Keratinocyte (primary cell): ENCODE results near the gene TBL1XR1.

Experiments
- EZH2 ChIP-seq: IDR thresholded peaks from one replicate; pipeline ENCODE4 v1.6.1; 2012; ENCODE audit warnings: inconsistent platforms, mild to moderate bottlenecking, low read length, moderate library complexity
- TF ChIP-seq, protein P1 (sequence below), 3 experiments: IDR thresholded peaks in 1 of 3; conservative IDR thresholded peaks in 1 of 3; optimal IDR thresholded peaks in 1 of 3; 2 replicates in 2 of 3; 3 replicates in 1 of 3; pipeline versions ENCODE3 to v1.5.1; 2011; ENCODE audit warnings: low read length in 3 of 3, mild to moderate bottlenecking in 3 of 3, moderate library complexity in 2 of 3, control low read depth in 1 of 3, inconsistent platforms in 1 of 3; ENCODE audit not compliant: insufficient read depth in 2 of 3; ENCODE audit errors: extremely low read depth in 1 of 3

DNA sequence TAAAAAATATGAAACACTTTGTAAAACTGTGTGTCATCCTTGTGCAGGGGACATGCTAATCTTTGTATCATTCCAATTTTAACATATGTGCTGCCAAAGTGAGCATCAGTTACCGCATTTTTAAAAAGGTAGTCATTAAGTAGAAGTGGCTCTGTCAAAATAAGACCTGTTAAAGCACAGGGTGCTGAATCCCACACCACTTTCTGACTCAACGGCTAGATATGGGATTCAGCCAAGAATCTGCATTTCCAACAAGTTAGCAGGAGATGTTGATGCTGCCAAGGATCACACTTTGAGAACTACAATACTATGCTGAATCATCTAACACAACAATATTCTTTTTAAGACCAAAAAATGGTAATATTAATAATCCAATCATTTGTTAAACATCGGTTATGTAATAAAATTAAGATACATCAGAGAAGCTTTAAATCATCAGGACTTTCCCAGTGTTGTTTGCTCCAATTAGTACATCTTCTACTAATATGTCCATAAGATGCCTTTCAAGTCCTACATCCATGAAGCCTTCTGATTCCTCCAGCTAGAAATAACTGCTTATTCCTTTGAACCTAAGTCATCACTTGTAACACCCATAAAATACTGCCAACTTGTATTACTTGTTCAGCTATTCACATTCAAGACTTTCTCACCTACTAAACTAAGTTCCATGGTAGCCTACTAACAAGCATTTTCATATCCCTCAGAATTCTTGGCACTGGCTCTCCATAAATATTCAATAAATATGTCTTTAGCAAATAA, 71.1 kb downstream of the TBL1XR1 start:
- TF ChIP-seq, protein P1, sequence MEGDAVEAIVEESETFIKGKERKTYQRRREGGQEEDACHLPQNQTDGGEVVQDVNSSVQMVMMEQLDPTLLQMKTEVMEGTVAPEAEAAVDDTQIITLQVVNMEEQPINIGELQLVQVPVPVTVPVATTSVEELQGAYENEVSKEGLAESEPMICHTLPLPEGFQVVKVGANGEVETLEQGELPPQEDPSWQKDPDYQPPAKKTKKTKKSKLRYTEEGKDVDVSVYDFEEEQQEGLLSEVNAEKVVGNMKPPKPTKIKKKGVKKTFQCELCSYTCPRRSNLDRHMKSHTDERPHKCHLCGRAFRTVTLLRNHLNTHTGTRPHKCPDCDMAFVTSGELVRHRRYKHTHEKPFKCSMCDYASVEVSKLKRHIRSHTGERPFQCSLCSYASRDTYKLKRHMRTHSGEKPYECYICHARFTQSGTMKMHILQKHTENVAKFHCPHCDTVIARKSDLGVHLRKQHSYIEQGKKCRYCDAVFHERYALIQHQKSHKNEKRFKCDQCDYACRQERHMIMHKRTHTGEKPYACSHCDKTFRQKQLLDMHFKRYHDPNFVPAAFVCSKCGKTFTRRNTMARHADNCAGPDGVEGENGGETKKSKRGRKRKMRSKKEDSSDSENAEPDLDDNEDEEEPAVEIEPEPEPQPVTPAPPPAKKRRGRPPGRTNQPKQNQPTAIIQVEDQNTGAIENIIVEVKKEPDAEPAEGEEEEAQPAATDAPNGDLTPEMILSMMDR (optimal IDR thresholded peaks at IDR 0.05 in 1 of 3, IDR thresholded peaks at IDR 0.05 in 1 of 3, conservative IDR thresholded peaks at IDR 0.05 in 1 of 3; ENCODE audit: extremely low read depth in 1 of 3, insufficient read depth in 2 of 3, low read length in 3 of 3), result no peak
- TF ChIP-seq EZH2, result no peak
